Transverse colon (tissue), 4 donors: ENCODE data around the gene RACGAP1. TPM values are rescaled to one million over a fixed set of nuclear protein-coding genes. Genes with fewer than 3 reads are reported as not detected.

Experiments used
- DNase-seq: peaks from one replicate; pipeline ENCODE4 v3.0.0-alpha.2; 2019
- H3K27ac ChIP-seq, 4 donors: fragments of 200-600 bp; sonication (generic); 2 replicates each; pipeline ENCODE4 v1.5.1; 2016 to 2018; ENCODE audit warnings: inconsistent platforms in 4 of 4
- H3K27me3 ChIP-seq: fragments of 200-600 bp; sonication (generic); 2 replicates; pipeline ENCODE4 v1.5.1; 2017; ENCODE audit warnings: inconsistent platforms
- H3K36me3 ChIP-seq, 4 donors: fragments of 200-600 bp; sonication (generic); 2 replicates each; pipeline ENCODE4 v1.5.1; 2017 to 2019; ENCODE audit warnings: inconsistent platforms in 4 of 4
- H3K4me1 ChIP-seq, 4 donors: fragments of 200-600 bp; sonication (generic); 2 replicates each; pipeline ENCODE4 v1.5.1; 2017 to 2020; ENCODE audit warnings: inconsistent platforms in 4 of 4
- H3K4me3 ChIP-seq, 4 donors: fragments of 200-600 bp; sonication (generic); 1 replicate in 1 of 4; 2 replicates in 3 of 4; pipeline versions ENCODE4 v1.5.1 to v1.6.1; 2017 to 2019; ENCODE audit warnings: inconsistent platforms in 4 of 4
- H3K9me3 ChIP-seq, 2 donors: fragments of 200-600 bp; sonication (generic); 2 replicates each; pipeline ENCODE4 v1.5.1; 2017 to 2019; ENCODE audit warnings: inconsistent platforms in 2 of 2
- CTCF ChIP-seq, 5 experiments: fragments of 200-600 bp in 3 of 5; fragments of 450-650 bp in 2 of 5; sonication (generic) in 3 of 5; IDR thresholded peaks; 1 replicate in 2 of 5; 2 replicates in 3 of 5; pipeline ENCODE4 v1.5.1; 2016 to 2017; ENCODE audit warnings: antibody characterized with exemption in 5 of 5, inconsistent platforms in 3 of 5, mild to moderate bottlenecking in 2 of 5, moderate library complexity in 1 of 5
- EP300 ChIP-seq: sonication (generic); formaldehyde crosslinking; IDR thresholded peaks from one replicate; pipeline ENCODE4 v1.6.1; 2017; ENCODE audit warnings: antibody characterized with exemption, low read depth
- POLR2A ChIP-seq: fragments of 450-650 bp; IDR thresholded peaks from one replicate; pipeline ENCODE4 v1.6.1; 2016; ENCODE audit warnings: antibody characterized with exemption, mild to moderate bottlenecking, moderate library complexity
- POLR2AphosphoS5 ChIP-seq, 3 donors: sonication (generic); formaldehyde crosslinking; IDR thresholded peaks; one replicate each; pipeline ENCODE4 v1.6.1; 2016; ENCODE audit warnings: antibody characterized with exemption in 3 of 3
- WGBS, 2 donors: methylation state at CpG; one replicate each; pipeline ENCODE4 v1.1.5; 2018; ENCODE audit warnings: low coverage in 1 of 2; 5-methylcytosine and 5-hydroxymethylcytosine counted together
- in situ Hi-C, 4 donors: fragments of 200-750 bp; cut with MboI; loops; one replicate each; pipeline versions ENCODE4 v1.15.0 to v1.15.1; 2017; ENCODE audit warnings: low sequenced_read_pairs in 3 of 4, low pct_ligation_motif_present in 1 of 4, low pct_unique_long_range_greater_than_20kb in 1 of 4
- intact Hi-C: fragments of 100-400 bp; cut with DNase I; formaldehyde crosslinking; loops from one replicate; pipeline ENCODE4 v1.15.1; 2023; ENCODE audit warnings: low total_unique reads
- total RNA-seq, 4 donors: library from RNA; depleted of rRNA; stranded (reverse); fragments of >200 nt; gene quantifications; one replicate each; pipeline ENCODE4 v1.1.0, GENCODE V29; 2016

RACGAP1 gene
- total RNA-seq, 4 donors from 2014 or later = 5.0 to 13.4 (median 9.3) TPM

- Histone ChIP-seq H3K4me3 (no peak overlapping the region), H3K36me3 (no peaks in the 10 kb centered on the region), H3K27ac (peak overlapping the region; percentile 14 to 64 (median 28)), H3K4me1 (peaks cover 0 to 17% (median 10%) of the 10 kb centered on the region in 4 donors), H3K9me3 (no peaks in the 10 kb centered on the region), H3K27me3 (no peaks in the 10 kb centered on the region)
- DNase-seq = peak; percentile 60
- no peak for TF ChIP-seq CTCF (IDR thresholded peaks at IDR 0.05)
- TF ChIP-seq EP300 = no peak
- no peak for TF ChIP-seq POLR2A
- no peak for TF ChIP-seq POLR2AphosphoS5 (IDR thresholded peaks at IDR 0.05)
- intact Hi-C loops (no loop called here), in situ Hi-C loops (no loop called here)
- WGBS, 2 donors = 63 to 76% methylated on average over 5 to 9 of the region's 9 CpGs
These were observed 79.2 kb downstream of the RACGAP1 start for GRCh38 chr12:49946086-49946485.

GRCh38 chr12:49945394-49946080, 79.8 kb downstream of the RACGAP1 start:
- intact Hi-C loops = no loop called here
- peak overlapping the region; percentile 14 to 64 (median 28) for H3K27ac ChIP-seq

GRCh38 chr12:49944718-49945117, 80.6 kb downstream of the RACGAP1 start:
- Histone ChIP-seq H3K36me3 (no peaks in the 10 kb centered on the region), H3K4me1 (peaks cover 0 to 17% (median 10%) of the 10 kb centered on the region in 4 donors), H3K4me3 (no peak overlapping the region), H3K9me3 (no peaks in the 10 kb centered on the region), H3K27me3 (no peaks in the 10 kb centered on the region), H3K27ac (no peak overlapping the region)
- WGBS, 2 donors = 91 to 100% methylated on average over 1 to 3 of the region's 3 CpGs
- in situ Hi-C loops = no loop called here
- no peak for DNase-seq
- intact Hi-C loops = no loop called here
- TF ChIP-seq CTCF (IDR thresholded peaks at IDR 0.05) = no peak
- no peak for TF ChIP-seq POLR2AphosphoS5 (IDR thresholded peaks at IDR 0.05)

More at GRCh38 chr12:49945394-49946080, 79.8 kb downstream of the RACGAP1 start:
- Histone ChIP-seq H3K36me3 (no peaks in the 10 kb centered on the region), H3K4me3 (peak overlapping the region in 2 of 4 donors; percentile 11 to 16), H3K27me3 (no peaks in the 10 kb centered on the region), H3K9me3 (no peaks in the 10 kb centered on the region), H3K4me1 (peaks cover 0 to 17% (median 10%) of the 10 kb centered on the region in 4 donors)
- in situ Hi-C loops = no loop called here
- 20 to 40% methylated on average over 1 to 28 of the region's 28 CpGs for WGBS, 2 donors
- no peak for TF ChIP-seq POLR2A
- peak; percentile 77 to 88 (median 82) for TF ChIP-seq CTCF (IDR thresholded peaks at IDR 0.05)
- no peak for TF ChIP-seq EP300
- peak in 1 of 3 donors; percentile 6 for TF ChIP-seq POLR2AphosphoS5 (IDR thresholded peaks at IDR 0.05)
- DNase-seq = peak; percentile 85

- Histone ChIP-seq H3K27me3 (no peaks in the 10 kb centered on the region), H3K4me1 (peaks cover 0 to 17% (median 10%) of the 10 kb centered on the region in 4 donors)
These were observed 81.2 kb downstream of the RACGAP1 start for GRCh38 chr12:49944046-49944445.

More at GRCh38 chr12:49944046-49944445, 81.2 kb downstream of the RACGAP1 start:
- Histone ChIP-seq H3K36me3 (no peaks in the 10 kb centered on the region), H3K9me3 (no peaks in the 10 kb centered on the region), H3K27ac (no peak overlapping the region), H3K4me3 (no peak overlapping the region)
- WGBS, 2 donors = 80% methylated on average over 5 of the region's 5 CpGs; no CpG with 5 or more reads in 1 of the 2 donors
- intact Hi-C loops (no loop called here), in situ Hi-C loops (no loop called here)
- DNase-seq = no peak
- TF ChIP-seq POLR2AphosphoS5 (IDR thresholded peaks at IDR 0.05) = no peak
- TF ChIP-seq EP300 = no peak
- TF ChIP-seq CTCF (IDR thresholded peaks at IDR 0.05) = no peak
- TF ChIP-seq POLR2A = no peak
